Mesenteric fat pad (tissue), 1 donor: Measurements from ENCODE around the gene ORC2. TPM values are rescaled to one million over a fixed set of nuclear protein-coding genes. Genes with fewer than 3 reads are reported as not detected.
"Not testable (repeated sequence)": the region's sequence is repeated elsewhere in the genome, so short reads cannot be mapped to it uniquely, and the experiment has no call there.

ENCODE experiments used
- DNase-seq: peaks from one replicate; pipeline ENCODE4 v3.0.0-alpha.2; 2020; ENCODE audit warnings: low spot score
- total RNA-seq: library from RNA; stranded (reverse); fragmentation: NEBNext Ultra II Directional; extraction: Animal tissue kit (Norgen Biotek cat#: 25700); gene quantifications from one replicate; pipeline ENCODE4 v1.2.1, GENCODE V29; 2021
- donor health status: DM: yes; HTN: yes; CAD: no.

ORC2 gene
- total RNA-seq, 1 donor from 2014 or later: 25.2 TPM

DNA sequence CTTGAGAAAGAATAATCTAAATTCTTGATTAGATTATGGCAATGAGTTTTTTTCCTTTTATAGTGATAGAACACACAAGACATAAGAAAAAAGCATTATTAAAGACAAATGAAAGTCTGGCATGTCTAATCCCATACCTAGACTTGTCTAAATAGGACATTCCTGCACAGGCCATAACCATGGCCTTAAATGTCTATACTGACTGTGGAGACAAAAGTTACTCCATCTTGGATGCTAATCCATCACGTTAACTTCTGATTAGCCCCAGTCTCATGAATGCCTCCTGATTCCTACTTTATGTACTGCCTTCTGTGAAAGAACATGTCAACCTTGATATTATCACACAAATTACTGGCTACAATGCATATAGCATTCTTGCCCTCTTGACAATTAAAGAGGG lies 23.6 kb downstream of the ORC2 start:
- no peak for DNase-seq

GRCh38 chr2:200930947-200931626 lies 32.4 kb downstream of the ORC2 start:
- no peak for DNase-seq

- no peak for DNase-seq
Observed at GRCh38 chr2:200929334-200930249, 33.9 kb downstream of the ORC2 start.

GRCh38 chr2:200922439-200922838 lies 41.0 kb downstream of the ORC2 start:
- DNase-seq: no peak

- DNase-seq: no peak
Observed at GRCh38 chr2:200913654-200914053, 49.8 kb downstream of the ORC2 start.

DNA sequence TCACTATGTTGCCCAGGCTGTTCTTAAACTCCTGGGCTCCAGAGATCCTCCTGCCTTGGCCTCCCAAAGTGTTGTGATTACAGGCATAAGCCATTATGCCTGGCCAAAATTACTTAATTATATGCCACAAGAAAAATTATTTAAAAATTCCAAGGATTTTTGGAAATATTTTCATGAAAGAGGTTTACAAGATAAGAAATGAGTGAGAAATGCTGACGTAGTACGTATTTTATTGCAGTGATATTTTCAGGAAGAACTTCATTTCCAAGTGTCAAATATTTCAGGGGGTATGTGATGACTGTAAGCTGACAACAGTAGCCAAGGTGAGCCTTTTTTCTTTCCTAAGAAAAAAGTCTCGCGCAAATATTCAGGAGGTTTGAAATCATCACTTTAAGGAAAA lies 53.5 kb downstream of the ORC2 start:
- DNase-seq: no peak

DNA sequence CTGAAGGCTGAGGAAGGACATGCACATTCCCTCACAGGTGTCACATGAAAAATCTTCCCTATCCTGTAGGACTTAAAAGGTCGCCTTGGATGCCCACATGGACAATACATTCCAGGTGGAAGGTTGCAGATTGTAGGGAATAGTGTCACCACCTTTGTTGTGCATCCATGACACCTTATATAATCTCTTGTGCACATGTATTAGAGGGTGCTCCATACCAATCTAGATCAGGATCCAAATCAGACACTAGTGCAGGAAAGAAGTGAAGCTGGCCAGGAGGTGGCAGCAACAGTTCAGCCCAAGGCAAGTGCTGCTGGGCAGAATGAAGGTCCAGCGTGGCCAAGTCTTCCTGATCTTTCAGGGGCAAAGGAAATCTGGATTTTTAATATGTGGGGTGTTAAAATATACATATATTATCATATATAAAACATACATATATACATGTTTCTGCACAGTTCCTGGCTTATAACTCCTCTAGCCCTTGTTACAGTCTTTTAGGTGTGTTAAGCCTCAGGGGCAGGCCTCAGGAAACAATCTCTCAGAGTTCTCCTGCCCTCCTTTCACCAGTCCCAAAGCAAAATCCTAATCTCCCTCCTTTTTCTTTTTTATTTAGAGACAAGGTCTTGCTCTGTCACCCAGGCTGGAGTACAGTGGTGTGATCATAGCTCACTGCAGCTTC lies 57.7 kb downstream of the ORC2 start:
- no peak for DNase-seq

DNA sequence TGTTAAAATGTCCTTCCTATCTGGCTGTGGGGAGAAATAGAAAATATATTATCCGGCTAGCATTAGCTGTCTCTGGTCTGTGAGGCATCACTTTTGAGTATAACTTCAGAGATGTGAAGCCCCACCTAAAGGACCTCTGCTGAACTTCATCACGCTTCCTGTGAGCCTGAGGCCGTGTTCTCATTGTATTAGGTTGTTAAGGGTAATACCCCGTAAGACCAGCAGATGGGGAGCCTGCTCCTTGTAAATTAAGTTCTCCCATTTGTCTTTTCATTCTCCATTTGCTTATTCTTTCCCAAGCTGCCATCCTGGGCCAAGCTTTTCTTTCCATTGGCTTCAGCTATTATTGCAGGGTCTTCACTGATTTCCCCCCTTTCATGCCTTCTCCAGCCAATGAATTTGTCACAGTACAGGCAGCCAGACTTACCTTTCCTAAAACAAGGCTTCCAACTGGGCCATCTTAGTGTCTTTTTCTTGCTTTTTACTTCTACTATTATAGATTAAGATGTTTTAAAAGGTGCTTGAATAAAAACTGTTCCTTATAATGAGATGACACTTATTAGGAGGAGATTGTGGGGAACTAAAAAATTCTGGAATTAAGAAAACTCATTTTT lies 61.9 kb downstream of the ORC2 start:
- no peak for DNase-seq

DNA sequence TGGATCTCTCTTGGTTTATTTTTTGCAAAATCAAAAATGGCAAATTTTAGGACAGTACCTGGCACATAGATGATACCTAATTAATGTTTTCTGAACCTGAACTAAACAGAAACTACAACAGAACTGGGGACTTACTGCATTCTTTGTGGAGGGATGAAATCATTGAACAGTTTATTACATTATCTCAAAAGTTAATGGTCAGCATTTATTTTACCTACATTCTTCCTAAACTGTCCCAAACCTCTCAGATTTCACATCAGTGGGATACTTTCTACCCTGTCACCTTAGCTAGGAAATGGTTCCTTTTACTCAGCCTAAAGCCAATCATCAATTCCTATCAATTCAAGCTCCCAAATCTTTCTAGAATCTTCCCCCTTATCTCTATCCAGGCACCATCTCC lies 64.0 kb downstream of the ORC2 start:
- DNase-seq: no peak

GRCh38 chr2:200888704-200889625 lies 74.5 kb downstream of the ORC2 start, which contains the start of the genes NIF3L1 and PPIL3:
TSS of gene NIF3L1 (plus strand) at chr2:200889371. CDS start at chr2:200891944, 2,573 bp downstream.
TSS of gene PPIL3 (minus strand) at chr2:200889077. CDS start at chr2:200887615, 1,462 bp downstream.
- DNase-seq: peak; percentile 98

GRCh38 chr2:200881715-200882249 lies 81.7 kb downstream of the ORC2 start:
- not testable (repeated sequence) for DNase-seq

DNA sequence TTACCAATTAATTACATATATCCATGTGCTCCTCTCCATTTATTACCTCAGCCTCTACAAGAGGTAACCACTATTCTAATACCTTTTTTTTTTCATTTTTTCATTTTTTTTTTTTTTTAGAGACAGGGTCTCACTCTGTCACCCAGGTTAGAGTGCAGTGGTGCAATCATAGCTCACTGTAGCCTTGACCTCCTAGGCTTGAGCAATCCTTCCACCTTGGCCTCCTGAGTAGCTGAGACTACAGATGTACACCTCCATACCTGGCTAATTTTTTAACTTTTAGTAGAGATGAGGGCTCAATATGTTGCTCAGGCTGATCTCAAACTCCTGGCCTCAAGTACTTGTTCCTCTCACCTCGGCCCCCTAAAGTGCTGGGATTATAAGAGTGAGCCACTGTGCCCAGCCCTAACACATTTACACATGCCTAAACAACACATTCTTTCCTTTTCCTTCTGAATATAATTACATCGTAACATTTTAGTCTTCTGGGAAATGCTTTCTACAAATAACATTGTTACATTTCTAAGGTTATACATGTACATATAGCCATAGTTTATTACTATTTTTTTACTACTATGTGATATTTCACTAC lies 85.1 kb downstream of the ORC2 start:
- DNase-seq: no peak

- no peak for DNase-seq
Observed at GRCh38 chr2:200877443-200877842, 86.0 kb downstream of the ORC2 start.

- no peak for DNase-seq
Observed at GRCh38 chr2:200873560-200873959, 89.9 kb downstream of the ORC2 start.

DNA sequence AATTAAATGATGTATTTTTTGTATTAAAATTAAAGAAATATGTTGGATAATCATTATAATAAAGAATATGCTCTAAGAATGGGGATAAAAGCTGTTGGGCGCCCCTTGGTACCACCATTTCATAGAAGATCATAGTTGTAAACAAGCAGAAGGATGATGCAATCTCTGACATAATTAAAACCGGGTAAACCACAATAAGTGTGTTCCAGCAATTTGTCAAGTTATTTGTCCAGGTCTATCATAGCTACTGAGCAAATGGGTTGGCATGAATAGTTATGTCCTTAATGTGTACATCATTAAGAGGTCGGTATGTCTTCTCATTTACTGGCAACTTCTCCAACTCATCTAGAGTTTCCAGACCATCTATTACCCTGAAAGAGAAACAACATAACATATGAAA lies 92.3 kb downstream of the ORC2 start:
- no peak for DNase-seq

DNA sequence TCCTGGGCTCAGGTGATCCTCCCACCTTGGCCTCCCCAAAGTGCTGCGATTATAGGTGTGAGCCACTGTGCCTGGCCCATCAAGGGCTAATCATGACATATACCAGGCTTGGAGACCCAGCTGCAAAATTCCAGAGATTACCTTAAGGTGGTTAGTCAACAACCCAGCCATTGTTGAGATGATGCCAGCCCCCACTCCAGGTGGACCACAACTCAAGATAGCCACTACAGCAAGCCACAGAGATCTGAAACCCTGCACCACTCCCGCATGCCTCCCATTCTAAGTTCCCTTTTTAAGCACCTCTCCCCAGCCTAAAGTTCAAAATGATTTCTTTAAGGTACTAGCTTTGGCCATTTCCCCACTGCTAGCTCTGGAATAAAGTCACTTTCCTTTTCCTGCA lies 94.4 kb downstream of the ORC2 start:
- no peak for DNase-seq

GRCh38 chr2:200864176-200865034 lies 99.1 kb downstream of the ORC2 start, which contains the start of gene CLK1:
TSS of gene CLK1 (minus strand) at chr2:200864658. CDS start at chr2:200861862, 2,796 bp downstream.
- DNase-seq: peak; percentile 99

DNA sequence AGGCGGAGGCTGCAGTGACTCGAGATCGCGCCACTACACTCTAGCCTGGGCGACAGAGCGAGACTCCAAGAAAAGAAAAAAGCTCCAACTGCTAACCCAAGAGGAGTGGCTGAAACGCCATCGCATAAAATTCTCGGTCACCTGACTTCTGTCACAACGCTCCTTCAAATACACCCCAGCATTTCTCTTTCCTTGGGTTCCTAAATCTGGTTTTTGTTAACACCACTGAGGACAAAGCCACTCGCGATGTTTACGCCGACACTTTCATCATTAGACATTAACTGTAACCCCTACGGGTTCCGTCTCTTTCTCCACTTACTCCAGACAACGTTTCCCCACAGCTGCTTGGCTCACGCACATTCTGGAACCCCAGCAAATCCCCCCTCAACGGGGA lies 99.7 kb downstream of the ORC2 start:
- no peak for DNase-seq
